Smooth muscle cell of the coronary artery (primary cell): ENCODE data around the gene TGM3. TPM values are rescaled to one million over a fixed set of nuclear protein-coding genes. Genes with fewer than 3 reads are reported as not detected.

Experiments
- total RNA-seq: library from RNA; depleted of rRNA; stranded (reverse); fragments of >200 nt; gene quantifications from 2 replicates; pipeline ENCODE4 v1.2.3, GENCODE V29; 2014; ENCODE audit warnings: low replicate concordance

TGM3 gene, protein sequence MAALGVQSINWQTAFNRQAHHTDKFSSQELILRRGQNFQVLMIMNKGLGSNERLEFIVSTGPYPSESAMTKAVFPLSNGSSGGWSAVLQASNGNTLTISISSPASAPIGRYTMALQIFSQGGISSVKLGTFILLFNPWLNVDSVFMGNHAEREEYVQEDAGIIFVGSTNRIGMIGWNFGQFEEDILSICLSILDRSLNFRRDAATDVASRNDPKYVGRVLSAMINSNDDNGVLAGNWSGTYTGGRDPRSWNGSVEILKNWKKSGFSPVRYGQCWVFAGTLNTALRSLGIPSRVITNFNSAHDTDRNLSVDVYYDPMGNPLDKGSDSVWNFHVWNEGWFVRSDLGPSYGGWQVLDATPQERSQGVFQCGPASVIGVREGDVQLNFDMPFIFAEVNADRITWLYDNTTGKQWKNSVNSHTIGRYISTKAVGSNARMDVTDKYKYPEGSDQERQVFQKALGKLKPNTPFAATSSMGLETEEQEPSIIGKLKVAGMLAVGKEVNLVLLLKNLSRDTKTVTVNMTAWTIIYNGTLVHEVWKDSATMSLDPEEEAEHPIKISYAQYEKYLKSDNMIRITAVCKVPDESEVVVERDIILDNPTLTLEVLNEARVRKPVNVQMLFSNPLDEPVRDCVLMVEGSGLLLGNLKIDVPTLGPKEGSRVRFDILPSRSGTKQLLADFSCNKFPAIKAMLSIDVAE
- total RNA-seq: not detected in 2 replicates

DNA sequence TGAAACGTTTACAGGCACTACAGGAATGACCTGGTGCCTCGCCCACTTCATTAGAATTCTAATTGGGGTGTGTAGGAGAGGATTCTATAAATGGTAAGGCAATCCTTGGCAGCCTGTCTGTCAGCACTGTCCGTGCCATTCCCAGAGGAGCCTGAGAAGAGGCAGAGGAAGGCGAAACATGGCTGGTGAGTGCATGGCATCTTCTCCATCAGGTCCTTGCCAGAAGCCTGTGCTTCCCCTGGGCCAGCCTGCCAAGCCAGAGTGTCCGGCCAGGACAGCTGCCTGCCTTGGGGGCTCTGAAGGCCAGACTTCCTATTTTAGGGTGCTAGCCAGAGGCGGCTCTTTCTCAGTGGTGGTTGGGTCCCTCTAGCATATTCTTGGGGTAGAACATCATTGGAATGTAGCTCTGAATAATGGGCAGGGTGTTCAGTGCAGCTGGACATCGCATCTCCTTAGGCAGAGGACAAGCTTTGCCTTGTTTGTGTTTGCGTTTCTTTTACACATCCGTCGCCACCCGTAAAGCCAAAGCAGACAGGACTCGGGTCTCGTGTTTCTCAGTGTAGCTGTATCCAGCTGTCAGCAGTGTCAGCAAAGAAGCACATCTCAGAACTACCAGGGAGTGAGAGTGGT is at the start of gene TGM3:
Gene TGM3 (plus strand): TSS at position 116 of the 630 bp plus-strand sequence. CDS start 63 bp downstream, at position 179.

DNA sequence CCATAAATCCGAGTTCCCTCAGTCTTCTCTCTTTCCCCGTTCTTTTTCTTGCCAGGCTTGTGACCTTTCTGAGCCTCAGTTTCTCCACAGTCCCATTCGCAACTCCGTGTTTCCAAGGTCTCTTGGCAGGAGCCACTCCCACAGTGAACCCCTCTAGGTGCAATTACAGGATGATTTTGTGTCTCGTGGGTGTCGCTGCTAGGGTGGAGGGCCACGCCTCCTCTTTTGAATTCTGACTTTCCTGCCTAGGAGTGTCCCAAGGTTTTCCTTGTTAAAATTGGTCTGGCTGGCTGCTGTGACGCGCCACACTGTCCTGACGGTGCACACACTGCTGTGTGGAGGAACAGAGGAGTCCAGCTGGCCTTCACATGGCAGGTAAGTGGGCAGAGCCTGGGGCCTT is 84.8 kb downstream of the TGM3 start, which contains the start of gene TGM6:
Gene TGM6 (plus strand): TSS at position 301 of the 400 bp plus-strand sequence. CDS start 68 bp downstream, at position 369.

Other genes with a start within 250 kb of the TGM3 start
- 9.9 and 11.0 TPM in 2 replicates for gene STK35, start 194.2 kb upstream of the TGM3 start, total RNA-seq
- gene TGM6, start 84.9 kb downstream of the TGM3 start, total RNA-seq: not detected in 2 replicates
- 50.1 and 142 TPM in 2 replicates for gene SNRPB, start 174.8 kb downstream of the TGM3 start, total RNA-seq
- 12.0 and 12.8 TPM in 2 replicates for gene ZNF343, start 212.9 kb downstream of the TGM3 start, total RNA-seq
- 0.23 TPM in 1 of 2 replicates, not detected in the other for gene TMC2, start 240.6 kb downstream of the TGM3 start, total RNA-seq